Fibroblast of skin of left quadriceps (primary cell): ENCODE results near the gene SLC31A2.
"Not testable (repeated sequence)": the region's sequence is repeated elsewhere in the genome, so short reads cannot be mapped to it uniquely, and the experiment has no call there.

Experiments
- DNase-seq, 2 experiments: peaks; one replicate each; pipeline ENCODE4 v3.0.0-alpha.2; 2013; ENCODE audit warnings: low read depth in 2 of 2

The SLC31A2 gene

GRCh38 chr9:113150670-113151611 lies at the start of gene SLC31A2:
Gene SLC31A2 (plus strand): TSS chr9:113151007. CDS start chr9:113151075, 68 bp downstream.
- DNase-seq = peak; percentile 53 to 57

DNA sequence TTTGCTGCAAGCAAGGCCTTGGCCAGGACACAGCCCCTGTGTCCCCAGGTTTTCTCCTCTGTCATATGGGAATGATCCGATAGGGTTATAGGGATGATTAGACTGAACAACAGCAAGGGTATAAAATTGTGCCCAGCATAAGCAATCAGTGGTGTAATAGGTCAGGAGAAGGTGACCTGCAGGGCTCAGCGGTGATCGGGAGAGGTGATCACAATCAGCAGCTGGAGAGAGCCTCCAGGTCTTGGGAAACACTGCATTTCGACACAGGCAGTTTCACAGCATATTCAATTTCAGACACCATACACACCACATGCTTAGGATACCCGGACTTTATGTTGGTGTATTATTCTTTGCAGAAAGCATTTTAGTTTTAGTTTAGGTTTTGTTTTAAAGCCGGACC lies 45.5 kb upstream of the SLC31A2 start:
- DNase-seq = not testable (repeated sequence)

DNA sequence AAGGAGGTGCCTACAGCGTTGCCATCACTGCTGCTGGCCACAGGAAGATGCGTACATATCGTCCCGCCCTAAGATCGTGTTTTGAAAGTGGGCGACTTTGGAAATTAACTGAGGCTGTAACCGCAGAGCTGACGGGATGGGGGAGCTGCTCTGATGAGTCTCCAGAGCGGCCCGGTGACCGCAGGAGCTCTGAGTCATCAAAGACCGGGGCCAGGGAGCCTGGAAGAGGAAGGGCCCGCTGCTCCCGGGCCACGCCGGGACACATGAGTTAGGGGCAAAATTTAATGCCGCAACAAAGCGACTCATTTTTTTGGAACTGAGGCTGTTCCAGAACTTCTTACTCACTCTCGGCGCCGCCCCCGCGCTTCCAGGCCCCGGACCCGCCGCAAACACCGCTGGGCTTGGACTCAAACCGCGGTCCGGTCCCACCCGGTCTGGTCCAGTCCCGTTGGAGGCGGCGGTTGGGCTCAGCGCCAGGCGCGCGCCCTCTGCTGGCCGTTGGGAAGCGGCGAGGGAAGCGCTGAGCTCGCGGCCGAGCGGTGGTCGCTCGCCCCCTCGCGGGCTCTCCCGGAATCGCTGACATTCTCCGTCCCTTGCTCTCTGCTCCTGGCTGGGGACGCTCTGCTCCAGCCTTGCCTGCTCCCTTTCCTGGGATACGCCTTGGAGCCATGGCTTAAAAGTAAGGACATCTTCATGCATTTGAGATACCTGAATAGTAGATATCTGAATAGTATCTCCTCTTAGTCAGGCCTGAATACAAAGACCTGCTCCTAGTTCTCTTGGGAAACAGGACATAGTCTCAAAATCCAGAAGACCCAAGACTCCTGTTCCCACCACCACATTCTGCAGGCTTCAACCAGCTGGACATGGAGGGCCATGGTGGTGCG lies 39.5 kb upstream of the SLC31A2 start:
- not testable (repeated sequence) for DNase-seq

DNA sequence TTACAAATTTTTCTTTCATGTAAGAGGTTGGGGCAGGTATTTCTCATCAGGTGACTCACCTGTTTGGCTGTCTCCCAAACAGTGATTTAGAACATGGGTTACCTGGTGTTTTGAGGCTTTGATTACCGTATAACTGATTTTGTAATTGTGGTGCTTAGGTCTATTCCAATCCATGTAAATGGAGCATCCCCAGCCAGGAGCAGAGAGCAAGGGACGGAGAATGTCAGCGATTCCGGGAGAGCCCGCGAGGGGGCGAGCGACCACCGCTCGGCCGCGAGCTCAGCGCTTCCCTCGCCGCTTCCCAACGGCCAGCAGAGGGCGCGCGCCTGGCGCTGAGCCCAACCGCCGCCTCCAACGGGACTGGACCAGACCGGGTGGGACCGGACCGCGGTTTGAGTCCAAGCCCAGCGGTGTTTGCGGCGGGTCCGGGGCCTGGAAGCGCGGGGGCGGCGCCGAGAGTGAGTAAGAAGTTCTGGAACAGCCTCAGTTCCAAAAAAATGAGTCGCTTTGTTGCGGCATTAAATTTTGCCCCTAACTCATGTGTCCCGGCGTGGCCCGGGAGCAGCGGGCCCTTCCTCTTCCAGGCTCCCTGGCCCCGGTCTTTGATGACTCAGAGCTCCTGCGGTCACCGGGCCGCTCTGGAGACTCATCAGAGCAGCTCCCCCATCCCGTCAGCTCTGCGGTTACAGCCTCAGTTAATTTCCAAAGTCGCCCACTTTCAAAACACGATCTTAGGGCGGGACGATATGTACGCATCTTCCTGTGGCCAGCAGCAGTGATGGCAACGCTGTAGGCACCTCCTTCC lies 37.9 kb upstream of the SLC31A2 start:
- DNase-seq = not testable (repeated sequence)

DNA sequence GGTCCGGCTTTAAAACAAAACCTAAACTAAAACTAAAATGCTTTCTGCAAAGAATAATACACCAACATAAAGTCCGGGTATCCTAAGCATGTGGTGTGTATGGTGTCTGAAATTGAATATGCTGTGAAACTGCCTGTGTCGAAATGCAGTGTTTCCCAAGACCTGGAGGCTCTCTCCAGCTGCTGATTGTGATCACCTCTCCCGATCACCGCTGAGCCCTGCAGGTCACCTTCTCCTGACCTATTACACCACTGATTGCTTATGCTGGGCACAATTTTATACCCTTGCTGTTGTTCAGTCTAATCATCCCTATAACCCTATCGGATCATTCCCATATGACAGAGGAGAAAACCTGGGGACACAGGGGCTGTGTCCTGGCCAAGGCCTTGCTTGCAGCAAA lies 32.0 kb upstream of the SLC31A2 start:
- DNase-seq = not testable (repeated sequence)

DNA sequence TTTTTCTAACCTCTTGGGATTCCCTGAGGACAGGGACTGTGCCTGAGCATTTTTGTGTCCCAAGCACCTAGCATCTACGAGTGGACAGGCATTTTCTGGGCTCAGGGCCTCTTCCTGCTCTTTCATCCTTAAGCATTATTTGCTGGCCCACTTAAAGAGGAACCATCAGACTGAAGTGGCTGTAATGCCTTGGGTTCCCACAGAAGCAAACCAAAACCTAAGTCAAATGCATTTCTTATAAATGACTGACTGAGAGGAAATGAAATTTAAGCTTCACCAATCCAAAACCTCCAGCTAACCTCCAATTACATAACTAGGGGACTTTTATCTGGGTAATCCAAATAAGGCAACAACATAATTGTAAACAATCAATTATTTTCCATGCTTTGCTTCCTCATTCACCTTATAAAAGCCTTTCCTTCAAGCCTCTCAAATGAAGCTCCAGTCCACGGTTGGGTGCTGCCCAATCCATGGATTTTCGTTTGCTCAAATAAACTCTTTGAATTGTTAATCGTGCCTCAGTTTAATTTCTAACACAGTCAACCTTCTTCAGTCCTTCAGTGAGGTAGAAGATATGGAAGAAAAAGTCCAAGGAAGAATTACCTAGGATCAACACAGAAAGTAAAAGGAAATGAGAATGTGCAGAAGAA lies 25.3 kb upstream of the SLC31A2 start:
- DNase-seq = no peak

GRCh38 chr9:113129466-113129865 lies 21.3 kb upstream of the SLC31A2 start:
- no peak for DNase-seq

- DNase-seq = no peak
Observed at GRCh38 chr9:113129884-113130283, 20.9 kb upstream of the SLC31A2 start.

GRCh38 chr9:113131689-113132151 lies 19.1 kb upstream of the SLC31A2 start:
- no peak for DNase-seq

DNA sequence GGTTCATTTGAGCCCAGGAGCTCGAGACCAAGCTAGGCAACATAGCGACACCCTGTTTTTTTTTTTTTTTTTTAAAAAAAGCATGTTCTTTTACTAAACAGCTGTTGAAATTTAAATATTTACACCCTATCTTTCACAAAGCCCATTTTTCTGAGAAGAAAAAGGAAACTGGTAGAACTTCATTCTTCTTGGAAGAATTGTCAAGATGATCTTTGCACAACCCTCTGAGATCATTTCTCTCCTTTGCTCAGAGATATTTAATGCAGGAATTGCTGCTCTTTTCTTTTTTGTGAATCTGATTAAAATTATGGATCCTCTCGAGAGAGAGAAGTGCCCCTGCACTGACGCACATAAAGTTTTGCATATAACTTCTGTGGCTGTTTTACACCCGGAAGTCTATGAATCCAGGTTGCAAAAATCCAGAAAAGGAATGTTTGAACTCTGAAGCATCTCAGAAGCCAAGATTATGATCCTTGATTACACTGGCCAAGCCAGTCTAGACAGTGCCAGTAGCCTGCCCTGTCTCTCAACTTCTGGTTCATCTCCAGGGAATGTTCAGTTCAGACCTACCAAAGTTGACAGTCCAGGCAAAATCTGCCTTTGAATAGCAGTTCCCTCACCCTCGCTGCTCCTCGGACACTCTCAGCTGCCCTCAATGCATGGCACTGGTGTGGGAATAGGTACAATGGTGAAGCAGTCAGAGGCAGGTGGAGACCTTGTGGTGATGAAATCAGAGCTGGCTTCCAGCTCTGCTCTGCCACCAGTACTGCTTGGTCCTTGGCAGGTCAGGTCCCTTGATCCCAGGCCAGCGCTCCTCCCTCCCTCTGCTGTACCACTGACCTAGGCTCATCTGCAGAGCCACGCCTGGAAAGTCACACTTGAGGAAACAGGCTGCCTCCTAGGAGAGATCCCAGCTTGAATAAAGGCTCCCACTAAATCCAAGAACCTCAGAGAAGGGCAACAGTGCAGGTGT lies 13.3 kb upstream of the SLC31A2 start:
- DNase-seq = no peak

DNA sequence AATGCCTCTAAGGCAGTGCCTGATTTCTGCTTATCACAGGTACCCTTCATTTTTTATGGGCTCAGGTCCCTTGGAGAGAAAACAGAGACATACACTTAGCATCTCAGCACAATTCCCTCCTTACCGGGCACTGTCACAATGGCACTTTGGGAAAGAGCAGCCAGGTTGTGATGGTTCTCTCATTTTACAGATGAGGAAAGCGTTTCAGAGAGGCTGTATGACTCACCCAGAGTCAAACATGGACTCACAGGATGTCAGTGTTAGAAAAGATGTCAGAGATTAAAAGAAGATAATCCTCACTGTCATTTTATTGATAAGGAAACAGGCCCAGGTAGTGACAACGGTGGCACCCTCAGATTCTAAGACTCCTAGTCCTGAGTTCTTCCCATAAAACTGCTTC lies 12.0 kb upstream of the SLC31A2 start:
- DNase-seq = no peak

DNA sequence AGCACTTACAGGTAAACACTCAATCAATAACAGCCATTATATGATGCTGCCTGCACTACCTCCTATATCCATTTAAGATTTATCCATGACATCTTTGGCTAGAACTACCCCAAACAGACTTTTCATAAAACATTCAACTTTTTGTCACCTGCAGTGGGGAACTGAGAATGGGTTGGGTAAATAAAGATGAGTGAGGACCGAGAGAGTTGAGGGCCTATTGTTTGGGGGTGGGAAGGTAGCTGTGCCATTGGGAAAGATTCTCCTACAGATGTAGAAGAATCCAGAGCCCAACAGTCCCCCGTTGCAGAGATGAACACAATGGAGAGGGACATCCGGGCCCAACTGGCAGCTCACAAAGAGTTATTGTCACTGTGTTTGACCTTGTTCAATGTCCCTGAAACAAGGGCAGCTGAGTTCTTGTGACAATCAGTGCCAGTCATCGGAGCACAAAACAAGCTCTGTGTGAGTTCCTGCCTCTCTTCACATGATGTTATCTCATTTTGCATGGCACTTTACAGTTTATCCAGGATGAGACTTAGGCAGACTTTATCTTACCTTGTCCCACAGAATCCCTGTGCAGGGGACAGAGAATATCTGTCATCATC lies 11.5 kb upstream of the SLC31A2 start:
- DNase-seq = no peak

GRCh38 chr9:113139953-113140352 lies 10.9 kb upstream of the SLC31A2 start:
- DNase-seq = no peak

DNA sequence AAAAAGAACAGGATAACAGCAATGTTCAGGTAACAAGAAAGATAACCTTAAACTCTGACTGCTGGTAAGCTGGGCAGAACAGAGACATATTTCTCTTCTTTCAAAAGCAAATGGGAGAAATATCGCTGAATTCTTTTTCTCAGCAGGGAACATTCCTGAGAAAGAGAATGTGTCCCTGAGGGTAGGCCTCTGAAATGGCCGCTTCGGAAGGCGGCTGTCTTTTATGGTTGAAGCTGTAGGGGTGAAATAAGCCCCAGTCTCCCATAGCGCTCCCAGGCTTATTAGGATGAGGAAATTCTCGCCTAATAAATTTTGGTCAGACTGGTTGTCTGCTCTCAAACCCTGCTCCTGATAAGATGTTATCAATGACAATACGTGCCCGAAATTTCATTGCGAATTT lies 9.9 kb upstream of the SLC31A2 start:
- not testable (repeated sequence) for DNase-seq

GRCh38 chr9:113143432-113144227 lies 7.2 kb upstream of the SLC31A2 start:
- DNase-seq = no peak

DNA sequence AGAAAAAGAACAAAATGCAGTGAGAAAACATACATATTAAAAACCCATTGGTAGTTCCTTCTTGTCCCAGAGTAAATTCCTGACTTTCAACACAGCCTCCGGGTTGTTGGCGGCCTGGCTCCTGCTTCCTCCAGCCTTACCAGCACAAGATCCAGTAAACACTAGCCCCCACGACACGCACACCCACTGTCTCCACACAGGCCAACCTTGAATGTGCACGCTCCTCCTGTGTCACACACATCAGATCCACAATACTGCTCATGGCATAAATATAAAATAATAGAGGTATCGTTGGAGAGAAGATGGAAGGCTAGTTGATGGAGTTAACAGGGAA lies 2.5 kb upstream of the SLC31A2 start:
- no peak for DNase-seq

- DNase-seq = no peak
Observed at GRCh38 chr9:113148781-113149510, 1.9 kb upstream of the SLC31A2 start.

DNA sequence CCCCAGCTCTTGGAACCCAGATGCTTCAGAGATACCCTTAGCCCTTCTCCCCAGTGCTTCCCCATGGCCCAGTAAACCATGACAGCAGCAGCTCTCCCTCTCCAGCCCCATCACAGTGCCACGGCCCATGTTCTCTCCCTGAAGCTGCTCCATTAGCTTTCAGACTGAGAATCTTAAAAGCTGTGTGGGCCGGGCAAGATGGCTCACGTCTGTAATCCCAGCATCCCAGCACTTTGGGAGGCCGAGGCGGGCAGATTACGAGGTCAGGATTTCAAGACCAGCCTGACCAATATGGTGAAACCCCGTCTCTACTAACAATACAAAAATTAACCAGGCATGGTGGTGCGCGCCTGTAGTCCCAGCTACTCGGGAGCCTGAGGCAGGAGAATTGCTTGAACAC lies 1.2 kb upstream of the SLC31A2 start:
- DNase-seq = not testable (repeated sequence)
